Activated CD8-positive, alpha-beta memory T cell treated with anti-CD3 and anti-CD28 coated beads, Interleukin-2, amount 50 U/mL, for 48 hours (primary cell): ENCODE data around the gene PSD.
"Not testable (repeated sequence)": the region's sequence is repeated elsewhere in the genome, so short reads cannot be mapped to it uniquely, and the experiment has no call there.

Experiments
- DNase-seq: peaks from one replicate; pipeline ENCODE4 v3.0.0-alpha.2; 2020

The PSD gene

DNA sequence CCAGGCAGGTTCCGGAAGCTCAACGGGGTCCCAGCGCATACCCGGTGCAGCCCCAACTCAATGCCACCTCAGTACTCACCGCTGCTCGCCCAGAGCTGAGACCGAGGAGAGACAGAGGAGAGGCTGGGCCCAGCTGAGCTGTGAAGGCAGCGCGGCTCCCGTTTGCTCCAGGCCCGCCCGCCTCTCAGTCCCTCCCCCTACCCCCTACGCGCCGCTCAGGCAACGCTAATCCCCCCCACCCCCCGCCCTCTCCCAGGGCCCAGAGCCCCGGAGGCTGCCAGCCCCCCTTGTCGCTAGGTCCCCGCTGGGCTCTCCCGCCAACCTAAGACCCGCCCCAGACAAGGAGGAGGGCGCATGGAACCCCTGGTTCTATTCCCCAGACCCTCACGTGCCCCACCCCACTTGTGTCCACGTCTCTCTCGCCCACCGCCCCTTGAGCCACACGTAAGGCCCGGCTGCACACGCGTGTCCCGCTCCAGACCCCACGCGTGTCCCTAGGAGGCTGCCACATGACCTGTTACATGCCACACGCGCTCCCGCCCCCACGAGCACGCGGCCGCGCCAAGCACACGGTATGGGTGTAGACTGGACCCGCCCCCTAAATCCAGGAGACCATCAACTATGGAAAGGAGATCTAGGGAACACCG is at the start of gene PSD:
TSS of gene PSD (minus strand) at position 164 of the 647 bp plus-strand sequence. CDS start 1,747 bp downstream, outside the sequence.
- no peak for DNase-seq

DNA sequence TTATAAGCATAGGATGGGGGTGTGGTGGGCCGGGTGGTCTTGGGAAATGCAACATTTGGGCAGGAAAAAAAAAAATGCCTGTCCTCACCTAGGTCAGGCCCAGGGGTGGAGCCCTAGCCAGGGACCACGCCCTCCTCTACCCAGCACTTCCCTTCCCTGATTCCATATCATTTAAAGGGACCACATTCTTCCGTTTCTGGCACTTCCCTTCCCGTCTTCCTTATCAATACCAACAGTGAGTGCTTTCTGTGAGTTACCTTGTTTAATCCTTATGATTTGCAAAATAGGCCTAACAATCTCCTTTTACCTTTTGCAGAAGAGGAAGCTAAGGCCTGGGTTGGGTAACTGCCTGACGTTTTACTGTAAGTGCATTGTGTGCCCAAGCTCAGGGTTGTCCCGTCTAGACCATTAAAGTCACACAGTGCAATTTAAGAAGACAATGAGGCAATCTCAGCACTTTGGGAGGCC is 49.4 kb upstream of the PSD start:
- DNase-seq, result no peak

DNA sequence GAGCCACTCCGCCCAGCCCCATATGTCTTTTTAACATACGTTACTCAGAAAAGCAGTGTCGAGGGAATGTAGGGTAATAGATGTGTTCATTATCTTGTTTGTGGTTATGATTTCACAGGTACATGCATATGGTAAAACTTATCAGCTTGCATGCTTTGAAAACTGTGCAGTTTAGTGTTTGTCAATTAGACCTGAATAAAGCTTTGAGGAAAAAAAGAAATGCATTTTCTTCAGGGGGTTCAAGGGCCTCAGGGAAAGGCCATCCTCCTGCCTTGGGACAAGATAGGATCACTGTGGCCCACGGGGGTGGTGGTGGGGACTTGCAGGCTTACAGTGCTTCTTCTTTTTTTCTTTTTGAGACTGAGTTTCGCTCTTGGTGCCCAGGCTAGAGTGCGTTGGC is 48.7 kb upstream of the PSD start:
- DNase-seq, result no peak

DNA sequence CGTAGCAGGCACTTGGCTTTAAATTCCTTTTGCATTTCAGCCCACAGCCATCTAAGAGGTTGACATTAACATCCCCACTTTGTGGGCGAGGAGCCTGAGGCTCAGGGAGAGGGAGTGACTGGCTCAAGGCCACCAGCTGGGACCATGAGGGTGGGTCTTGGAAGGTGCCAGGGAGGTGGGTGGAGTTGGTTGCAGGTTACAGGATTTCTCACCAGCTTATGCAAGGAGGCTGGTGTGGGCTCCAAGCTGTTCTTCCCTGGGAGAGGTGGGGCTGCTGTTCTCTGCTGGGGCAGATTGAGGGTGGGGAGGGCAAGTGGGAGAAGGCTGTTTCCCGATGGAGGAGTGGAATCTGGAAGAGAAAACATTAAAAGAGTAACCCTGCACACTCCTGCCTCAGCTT is 46.9 kb upstream of the PSD start:
- no peak for DNase-seq

DNA sequence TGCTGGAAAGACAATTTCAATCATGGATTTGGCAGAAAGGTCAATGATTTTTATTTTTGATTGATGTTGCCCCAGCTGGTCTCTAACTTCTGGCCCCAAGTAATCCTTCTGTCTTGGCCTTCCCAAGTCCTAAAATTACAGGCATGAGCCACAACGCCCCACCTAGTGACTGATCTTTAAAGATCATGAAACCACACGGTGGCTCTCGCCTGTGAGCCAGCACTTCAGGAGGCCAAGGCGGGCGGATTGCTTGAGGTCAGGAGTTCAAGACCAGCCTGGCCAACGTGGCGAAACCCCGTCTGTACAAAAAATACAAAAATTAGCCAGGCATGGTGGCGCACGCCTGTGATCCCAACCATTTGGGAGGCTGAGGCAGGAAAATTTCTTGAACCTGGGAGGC is 45.4 kb upstream of the PSD start:
- DNase-seq, result no peak

DNA sequence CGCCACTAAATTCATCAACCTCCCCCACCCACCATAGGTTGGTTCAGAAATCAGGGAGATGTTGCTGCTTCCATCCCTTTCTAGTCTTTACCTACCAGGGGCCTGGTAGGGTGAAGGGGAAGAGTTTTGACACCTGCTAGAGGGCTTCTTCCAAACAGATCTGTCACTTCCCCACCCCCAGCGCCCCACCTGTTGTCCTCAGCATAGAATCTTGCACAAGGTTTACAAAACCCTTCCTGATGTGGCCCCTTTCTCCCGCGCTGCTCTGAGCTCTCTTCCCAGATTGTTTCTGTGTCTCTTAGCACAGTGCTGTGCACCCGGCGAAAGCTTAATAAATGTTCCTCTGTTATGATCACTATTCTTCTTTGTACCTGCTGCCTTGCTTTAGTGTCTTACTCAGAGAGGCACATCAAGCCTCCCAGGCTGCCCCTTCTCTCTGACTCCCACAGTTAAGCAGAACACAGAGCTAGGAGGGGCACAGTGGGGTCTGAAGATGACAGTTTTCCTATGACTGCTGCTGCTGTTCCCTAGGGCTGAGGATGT is 44.0 kb upstream of the PSD start:
- DNase-seq, result no peak

DNA sequence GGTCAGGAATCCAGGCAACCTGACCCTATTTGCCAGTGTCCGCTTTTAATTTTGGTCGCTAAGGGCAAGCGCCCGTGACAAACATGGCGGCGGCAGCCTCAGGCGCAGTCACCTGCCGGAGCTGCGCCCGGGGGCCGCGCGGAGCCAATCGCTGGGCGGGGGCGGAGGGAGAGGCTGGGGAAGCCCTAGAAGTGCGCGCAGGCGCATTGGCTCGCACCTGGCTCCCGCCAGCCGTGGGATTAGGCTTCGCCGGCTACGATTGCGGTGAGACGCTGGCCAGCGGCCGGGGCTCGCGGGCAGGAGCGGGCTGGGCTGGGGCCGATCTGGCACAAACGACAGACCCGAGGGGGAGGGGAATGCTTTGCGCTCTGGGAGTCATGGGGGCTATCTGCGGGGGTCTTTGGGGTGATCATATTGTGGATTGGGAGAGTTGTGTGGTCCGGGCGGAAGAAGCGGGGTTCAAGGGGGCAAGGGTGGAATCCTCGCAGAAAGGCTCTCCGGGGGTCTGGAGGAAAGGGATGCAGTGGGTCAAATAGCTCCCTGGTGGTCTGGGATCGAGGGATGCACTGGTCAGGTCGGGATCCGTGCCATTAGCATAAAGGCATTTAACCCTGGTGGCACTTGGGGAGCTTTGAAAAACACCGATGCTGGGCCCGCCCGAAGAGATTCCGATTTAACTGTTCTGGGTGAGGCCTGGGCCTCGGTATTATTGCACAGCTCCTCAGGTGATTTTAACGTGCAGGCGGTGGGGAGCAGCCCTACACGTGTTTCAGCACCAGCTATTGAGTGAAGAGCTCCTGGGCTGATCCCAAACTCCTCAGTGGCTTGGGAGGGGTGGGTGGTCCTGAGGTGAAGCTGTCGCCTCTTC is 42.8 kb upstream of the PSD start:
- peak; percentile 97 for DNase-seq

DNA sequence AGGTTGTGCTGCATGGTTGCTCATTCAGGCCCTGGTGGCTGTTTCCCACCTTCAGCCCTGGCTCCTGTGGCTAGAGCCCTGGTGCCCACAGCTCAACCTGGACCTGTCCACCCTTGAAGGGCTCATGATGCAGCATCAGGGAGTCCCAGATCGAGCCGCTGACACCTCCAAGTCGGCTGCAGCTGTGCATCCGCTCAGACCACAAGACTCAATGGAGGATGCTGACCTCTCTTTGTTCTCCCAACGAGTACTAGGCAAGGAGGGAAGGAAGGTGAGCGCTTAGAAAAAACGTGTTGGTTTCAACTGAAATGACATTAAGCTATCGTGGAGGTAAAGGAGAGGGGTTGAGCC is 42.2 kb upstream of the PSD start:
- DNase-seq, result peak; percentile 69

DNA sequence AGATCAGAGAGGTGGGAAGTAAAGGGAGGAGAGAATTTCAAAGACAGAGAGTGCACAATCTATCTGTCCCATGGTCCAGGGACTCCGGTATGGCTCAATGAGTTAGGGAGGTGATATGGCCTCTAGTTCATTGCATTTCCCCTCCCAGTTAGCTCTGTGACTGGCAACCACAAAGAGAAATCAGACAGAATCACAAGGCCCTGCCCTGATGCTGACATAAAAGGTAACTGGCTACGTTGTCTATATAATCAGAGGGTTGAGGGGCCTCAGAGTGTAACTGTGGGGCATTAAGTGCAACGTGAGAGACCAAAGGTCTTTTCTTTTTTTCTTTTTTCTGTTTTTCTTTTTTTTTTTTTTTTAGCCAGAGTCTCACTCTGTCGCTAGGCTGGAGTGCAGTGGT is 40.1 kb upstream of the PSD start:
- DNase-seq, result no peak

DNA sequence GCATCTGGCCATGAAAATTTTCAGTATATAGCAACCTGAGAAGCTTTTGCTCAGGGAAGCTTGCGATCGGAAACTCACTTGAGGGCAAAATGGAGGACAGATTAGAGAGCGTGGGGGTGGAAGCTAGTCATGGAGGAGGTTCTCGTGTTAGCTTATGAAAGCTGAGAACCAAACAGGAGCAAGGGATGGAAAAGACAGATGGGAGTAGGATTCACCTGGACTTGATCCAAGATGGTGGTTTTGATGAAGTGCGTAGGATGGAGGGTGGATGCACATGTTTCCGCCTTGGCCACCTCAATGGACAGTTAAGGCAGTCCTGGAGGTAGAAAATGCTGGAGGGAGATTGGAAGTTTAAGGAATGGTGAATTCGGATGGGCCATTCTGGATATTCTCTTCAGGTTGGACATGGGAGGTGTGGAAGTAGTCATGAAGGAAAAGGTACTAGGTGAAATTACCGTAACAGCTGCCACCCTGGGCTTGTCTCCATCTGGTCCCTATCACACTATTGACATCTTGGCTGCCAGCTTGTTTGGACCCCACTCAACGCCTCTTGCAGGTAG is 39.1 kb upstream of the PSD start:
- no peak for DNase-seq

DNA sequence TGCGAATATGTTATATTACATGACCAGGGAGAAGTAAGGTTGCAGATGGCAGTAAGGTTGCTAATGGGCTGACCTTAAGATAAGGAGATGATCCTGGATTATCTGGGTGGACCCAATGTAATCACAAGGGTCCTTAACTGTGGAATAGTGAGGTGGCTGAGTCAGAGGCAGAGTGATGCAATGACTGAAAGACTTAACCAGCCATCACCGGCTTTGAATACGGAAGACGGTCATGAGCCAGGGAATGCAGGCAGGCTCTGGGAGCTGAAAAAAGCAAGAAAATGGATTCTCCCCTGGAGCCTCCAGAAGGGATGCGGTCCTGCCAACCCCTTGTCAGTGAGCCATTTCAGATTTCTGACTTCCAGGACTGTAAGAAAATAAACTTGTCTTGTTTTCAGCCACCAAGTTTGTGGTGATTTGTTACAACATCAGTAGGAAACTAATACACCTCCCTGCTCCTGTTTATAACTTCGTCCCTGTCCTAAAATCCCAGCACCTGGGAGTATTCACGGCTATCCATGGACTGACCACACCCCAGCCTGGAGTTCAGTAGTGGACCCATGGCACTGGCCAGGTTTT is 37.4 kb upstream of the PSD start:
- DNase-seq, result no peak

DNA sequence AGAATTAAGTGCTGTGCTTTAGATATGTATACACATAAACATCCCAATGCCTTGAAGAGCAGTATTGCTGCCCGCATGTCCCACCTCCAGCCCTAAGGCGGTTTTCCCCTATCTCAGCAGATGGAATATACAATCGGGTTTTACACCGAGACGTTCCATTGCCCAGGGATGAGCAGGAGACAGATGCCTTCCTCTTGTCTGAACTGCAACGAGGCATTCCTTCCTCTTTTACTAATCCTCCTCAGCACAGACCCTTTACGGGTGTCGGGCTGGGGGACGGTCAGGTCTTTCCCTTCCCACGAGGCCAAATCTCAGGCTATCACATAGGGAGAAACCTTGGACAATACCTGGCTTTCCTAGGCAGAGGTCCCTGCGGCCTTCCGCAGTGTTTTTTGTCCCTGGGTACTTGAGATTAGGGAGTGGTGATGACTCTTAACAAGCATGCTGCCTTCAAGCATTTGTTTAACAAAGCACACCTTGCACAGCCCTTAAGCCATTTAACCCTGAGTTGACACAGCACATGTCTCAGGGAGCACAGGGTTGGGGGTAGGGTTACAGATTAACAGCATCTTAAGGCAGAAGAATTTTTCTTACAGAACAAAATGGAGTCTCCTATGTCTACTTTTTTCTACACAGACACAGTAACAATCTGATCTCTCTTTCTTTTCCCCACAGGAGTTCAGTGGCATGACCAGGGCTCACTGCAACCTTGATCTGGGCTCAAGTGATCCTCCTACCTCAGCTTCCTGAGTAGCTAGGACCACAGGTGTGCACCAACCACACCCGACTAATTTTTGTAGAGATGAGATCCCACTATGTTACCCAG is 36.3 kb upstream of the PSD start:
- not testable (repeated sequence) for DNase-seq

DNA sequence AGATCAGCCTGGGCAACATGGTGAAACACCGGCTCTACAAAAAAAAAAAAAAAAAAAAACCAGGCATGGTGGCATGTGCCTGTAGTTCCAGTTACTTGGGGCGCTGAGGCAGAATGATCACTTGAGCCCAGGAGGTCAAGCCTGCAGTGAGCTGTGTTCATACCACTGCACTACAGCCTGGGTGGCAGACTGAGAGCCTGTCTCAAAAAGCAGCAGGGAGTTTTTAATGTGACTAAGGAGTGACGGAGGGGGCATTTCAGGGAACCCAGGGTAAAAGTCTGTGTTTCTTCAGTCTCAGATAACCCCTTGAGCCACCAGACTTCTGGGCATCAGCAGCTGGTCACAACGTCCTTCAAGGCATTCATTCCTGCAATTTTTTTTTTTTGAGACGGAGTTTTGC is 34.9 kb upstream of the PSD start:
- no peak for DNase-seq

DNA sequence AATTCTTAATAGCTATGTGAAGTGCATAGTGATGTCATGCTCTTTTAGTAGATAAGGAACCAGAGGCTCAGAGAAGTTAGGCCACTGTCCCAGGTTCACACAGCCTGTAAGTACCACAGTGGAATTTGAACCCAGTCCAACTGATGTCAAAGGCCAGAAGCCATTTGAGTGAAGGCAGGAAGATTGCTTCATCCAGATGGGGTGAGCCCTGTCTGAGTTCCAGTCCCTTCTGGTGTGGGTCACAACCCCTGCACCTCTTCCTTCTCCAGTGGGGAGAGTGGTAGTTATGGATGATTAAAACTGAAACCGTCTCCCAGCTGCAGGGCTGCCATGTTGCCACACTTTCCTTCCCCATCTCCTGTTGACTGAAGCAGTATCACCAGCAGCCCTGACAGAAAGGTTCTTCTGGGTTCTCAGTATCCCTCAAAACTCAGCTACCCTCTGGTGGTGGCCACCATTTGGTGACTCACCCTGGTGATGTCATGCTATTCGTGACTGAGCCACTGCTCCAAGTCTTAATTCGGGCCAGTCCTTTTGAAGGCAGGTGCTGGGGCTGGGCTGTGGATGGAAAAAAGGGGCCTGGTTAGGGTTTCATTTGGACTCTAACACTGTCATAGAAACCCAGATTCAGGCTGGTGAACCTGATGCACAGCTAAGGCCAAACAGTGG is 34.2 kb upstream of the PSD start:
- DNase-seq, result peak; percentile 80

DNA sequence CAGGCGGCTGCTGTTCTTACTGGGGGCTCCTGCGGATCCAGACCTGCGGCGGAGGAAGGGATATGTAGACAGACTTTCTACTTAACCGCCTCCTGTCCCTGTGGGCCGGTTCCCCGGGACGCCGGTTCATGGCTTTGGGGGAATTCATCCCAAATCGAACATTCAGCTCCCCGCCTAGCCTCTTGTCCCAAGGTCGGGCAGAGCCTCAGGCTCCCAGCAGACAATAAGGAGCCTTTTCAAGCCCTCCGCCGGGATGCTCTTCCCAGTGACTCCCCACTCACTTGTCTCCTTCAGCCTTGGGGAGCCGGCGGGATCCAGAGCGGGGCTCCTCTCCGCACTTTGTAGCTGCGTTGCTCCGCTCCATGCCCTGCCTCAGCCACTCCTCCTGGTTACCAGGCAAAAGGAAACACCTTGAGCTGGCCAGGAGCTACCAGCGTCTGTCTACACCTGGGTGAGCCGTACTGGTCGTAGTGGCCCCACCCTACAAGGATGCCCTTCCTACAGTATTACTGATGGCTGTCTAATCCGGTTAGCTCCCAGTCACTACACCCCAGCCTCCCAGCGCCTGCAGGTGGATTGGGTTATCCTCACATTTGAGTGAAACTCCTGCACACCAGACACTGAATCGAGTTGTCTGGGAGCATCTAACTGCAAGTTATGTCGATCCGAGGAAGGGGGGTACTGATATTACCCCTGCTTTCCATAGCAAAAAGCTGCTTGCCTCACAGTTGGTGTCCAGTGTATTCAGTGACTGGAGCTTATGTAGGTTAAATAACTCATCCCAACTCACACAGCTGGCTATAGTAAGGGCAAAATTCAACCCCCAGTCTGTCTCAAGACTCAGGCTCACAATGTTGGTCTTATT is 32.8 kb upstream of the PSD start, which contains the start of gene C10orf95:
TSS of gene C10orf95 (minus strand) at position 439 of the 865 bp plus-strand sequence. CDS start 450 bp downstream, outside the sequence.
- peak; percentile 71 for DNase-seq

DNA sequence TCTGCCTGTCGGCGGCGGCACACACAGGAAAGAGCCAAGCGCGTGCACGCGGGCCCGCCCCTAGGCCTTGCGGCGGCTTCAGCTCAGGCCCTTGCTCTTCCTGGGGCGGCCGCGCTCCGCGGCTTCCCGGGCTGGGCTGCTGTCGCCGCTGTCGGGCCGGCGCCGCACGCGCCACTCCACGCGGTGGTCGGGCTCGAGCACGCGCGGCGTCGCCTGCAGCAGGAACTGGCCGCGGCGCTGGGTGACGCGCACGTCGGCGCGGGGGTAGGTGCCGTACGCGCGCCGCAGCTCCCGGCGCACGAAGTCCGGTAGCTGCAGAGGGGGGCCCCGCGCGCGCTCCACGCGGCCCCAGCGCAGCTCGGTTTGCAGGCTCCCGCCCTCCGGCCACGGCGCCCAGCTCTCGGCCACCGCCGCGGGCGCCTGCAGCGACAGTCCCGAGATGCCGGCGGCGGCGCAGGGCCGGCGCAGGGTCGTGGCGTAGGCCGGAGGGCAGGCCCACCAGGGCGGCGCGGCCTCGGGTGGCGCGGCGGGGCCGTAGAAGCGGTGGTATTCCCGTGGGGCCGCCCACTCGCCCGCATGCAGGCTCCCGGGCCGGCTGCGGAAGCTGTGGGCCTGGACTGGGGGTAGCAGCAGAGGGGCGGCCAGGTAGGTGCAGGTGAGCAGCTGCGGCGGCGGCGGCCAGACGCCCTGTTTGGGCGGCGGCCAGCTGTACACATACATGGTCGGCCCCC is 32.0 kb upstream of the PSD start:
- DNase-seq, result peak; percentile 91

DNA sequence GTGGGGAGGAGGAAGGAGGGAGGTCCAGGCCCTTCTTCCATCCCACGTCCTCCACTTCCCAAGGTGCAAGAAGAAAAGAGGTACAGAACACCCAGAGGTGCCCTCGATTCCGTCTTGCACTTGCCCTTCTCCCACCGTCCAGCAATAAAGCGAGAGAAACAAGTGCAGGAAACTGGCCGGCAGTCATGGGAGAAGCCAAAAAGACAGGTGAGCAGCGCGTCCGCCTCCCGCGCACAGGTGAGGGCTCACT is 31.5 kb upstream of the PSD start:
- DNase-seq, result no peak

DNA sequence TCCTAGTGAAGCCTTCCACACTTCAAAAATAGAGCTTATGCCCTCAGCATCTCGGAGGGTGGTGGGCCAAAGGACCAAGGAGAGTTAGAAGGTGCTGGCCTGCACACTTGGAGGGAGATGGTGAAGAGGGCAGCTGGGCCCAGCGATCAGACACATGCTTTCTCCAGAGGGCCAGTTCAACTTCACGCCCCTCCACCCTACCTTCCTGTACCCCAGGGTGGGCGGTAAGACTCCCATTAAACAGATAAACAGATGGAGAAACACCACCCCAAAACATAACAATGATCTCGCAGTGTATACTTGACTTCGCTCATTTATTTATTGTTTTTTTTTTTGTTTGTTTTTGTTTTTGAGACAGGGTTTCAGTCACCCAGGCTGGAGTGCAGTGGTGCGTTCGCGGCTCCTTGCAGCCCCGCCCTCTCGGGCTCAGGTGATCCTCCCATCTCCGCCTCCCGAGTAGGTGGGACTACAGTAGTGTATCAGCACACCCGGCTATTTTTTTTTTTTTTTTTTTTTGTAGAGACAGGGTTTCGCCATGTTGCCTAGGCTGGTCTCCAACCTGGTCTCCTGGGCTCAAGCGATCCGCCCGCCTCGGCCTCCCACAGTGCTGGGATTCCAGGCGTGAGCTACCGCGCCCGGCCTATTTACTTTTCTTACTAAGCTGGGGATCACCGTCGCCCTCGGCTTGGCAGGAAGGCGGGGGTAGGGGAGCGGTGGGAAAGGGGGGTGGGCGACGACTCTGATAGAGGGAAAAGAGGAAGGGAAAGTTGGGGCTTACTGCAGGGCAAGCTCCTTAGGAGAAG is 30.9 kb upstream of the PSD start:
- DNase-seq, result peak; percentile 85

DNA sequence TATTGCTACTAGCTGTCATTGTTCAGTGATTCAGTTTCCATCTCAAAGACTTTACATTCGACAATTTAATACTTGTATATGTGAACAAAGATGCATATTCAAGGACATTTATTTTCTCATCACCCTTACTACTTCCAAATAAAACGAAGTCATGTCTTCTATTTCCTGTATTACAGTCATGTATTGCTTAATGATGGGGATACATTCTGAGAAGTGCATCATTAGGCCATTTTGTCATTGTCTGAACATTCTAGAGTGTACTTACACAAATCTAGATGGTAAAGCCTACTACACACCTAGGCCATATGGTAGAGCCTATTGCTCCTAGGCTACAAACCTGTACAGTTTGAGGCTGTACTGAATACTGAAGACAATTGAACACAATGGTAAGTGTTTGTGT is 26.3 kb upstream of the PSD start:
- no peak for DNase-seq

DNA sequence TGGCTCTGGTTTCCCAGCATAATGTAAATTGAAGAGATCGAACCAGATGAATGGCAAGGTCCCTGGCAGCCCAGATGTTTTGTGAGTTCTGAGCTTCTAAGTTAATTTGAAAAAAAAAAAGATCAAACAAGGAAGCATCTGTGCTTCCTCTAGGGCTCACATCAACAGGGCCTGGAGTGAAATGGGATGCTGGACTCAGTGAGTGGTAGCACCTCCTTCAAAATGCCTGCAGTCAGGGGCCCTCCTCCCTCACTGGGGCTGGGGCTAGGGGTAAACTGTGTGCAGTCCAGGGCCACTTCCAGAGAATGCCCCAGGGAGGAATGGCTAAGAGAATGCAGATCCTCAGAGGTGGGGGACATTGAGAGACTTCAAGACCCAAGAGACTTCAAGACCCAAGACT is 19.8 kb upstream of the PSD start:
- DNase-seq, result no peak
